ENCODE results near the gene PTMS.

The PTMS gene

GRCh38 chr12:6787309-6787708, 21.1 kb downstream of the PTMS start:
- DNase-seq (ENCODE audit: low read depth in 2 of 2), result no peak

DNA sequence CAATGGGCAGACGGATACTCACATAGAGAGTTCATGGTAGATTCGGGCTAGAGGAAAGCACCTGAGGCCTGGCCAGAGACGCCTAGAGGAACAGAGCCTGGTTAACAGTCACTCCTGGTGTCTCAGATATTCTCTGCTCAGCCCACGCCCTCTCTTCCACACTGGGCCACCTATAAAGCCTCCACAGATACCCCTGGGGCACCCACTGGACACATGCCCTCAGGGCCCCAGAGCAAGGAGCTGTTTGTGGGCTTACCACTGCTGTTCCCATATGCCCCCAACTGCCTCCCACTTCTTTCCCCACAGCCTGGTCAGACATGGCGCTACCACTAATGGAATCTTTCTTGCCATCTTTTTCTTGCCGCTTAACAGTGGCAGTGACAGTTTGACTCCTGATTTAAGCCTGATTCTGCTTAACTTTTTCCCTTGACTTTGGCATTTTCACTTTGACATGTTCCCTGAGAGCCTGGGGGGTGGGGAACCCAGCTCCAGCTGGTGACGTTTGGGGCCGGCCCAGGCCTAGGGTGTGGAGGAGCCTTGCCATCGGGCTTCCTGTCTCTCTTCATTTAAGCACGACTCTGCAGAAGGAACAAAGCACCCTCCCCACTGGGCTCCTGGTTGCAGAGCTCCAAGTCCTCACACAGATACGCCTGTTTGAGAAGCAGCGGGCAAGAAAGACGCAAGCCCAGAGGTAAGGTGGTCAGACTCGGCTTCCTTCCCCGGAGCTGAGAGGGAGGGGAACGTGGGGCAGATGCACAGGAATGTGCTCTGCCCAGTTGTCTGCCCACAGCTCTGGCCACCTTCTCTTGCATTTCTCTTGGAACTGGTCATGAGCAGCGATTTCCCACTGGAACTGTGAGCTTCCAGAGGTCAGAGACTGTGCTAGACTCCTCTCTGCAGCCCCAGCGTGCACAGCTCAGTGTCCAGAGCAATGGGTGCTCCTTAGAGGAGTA, 23.1 kb downstream of the PTMS start, which contains the start of gene CD4:
Gene CD4 (plus strand): TSS at position 557 of the 953 bp plus-strand sequence. CDS start 10,611 bp downstream, outside the sequence.
- no peak for DNase-seq (ENCODE audit: low read depth in 2 of 2)

DNA sequence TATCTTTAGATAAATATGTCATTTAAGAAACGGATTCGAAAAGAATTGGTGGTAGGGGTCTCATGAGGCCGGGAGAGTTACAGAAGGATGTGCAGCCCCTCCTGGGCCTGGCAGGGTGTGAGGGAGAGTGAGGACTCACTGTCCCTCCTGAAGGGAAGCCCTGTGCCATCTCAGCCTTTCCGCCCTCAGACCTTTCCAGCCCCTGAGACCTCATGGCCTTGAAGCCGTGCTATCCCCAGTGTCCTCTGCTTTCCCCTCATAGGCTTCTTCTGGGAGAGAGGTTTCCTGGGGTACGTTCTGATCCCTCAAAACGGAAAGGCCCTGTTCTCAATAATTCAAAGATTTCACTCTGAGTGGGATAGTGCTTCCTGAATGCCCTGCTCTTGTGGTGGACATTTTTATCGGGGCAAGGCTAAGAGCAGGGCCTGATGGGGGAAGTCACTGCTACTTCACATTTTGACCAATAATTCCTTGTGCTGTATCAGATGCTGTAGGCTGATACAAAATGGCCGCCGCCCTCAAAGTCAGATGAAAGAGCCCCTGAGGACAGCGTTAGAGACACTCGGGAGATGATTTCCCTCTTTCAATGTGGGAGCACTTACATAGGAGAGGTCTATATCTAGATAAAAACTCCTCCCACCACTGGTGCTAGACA, 24.5 kb downstream of the PTMS start:
- no peak for DNase-seq (ENCODE audit: low read depth in 2 of 2)

DNA sequence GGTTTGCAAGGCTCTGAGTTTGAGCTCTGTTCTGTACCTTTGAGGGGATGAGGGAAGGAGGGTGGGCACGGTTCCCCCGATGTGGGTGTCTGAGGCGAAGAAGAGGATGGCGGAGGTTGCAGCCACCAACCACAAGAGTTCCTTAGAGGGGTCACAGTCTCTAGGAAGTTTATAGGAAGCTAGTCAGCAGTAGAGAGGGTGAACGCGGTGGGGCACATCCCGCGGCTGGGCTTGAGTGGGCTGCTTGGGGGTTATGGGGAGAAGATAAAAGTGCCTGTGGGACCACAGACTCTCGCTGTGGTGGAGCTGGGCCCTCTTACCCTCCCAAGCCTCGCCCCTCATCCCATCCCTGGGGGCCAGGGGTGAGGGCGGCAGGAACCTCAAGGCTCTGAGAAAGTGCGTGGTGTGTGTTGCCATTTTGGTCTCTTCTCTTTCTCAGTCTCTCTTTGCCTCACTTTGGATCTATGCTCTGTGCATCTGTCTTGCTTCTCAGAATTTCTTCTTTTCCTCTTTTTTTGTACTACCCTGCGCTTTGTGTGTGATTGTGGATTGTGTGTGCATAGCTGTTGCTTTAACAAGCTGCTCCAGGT, 25.9 kb downstream of the PTMS start:
- DNase-seq (ENCODE audit: low read depth in 2 of 2), result no peak

DNA sequence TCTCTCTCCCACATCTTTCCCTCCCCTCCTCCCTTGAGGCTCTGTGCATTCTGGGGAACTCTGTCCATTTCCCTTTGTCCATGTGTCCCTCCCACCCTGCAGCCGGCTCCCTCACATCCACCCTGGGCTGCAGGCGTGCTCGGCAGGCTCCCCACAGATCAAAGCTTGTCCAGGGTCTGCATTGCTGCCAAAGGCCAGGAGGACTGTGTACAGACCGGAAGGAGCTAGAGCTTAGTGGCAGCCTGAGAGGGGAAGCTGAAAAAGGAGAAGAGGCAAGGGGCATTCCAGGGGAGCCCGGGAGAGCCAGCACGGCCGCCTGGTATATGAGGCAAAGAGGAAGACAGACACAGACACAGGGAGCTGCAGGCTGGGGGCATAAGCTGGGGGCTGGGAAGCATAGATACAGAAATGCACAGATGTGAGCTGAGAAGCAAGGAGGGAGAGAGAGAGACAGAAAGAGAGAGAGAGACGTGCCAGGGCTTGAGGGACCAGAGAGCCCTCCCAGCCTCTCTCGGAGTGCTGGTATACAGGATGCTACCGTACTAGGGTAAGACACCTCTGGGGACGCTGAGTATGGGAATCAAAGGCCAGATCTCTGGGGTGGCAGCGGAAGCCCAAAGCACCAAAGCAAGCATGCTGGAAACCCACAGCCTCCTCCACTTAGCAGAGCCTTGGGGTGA, 26.5 kb downstream of the PTMS start:
- DNase-seq (ENCODE audit: low read depth in 2 of 2), result no peak

- no peak for DNase-seq (ENCODE audit: low read depth in 2 of 2)
These were observed 28.9 kb downstream of the PTMS start for GRCh38 chr12:6795088-6795487.

- no peak for DNase-seq (ENCODE audit: low read depth in 2 of 2)
These were observed 30.4 kb downstream of the PTMS start for GRCh38 chr12:6796576-6796975.

DNA sequence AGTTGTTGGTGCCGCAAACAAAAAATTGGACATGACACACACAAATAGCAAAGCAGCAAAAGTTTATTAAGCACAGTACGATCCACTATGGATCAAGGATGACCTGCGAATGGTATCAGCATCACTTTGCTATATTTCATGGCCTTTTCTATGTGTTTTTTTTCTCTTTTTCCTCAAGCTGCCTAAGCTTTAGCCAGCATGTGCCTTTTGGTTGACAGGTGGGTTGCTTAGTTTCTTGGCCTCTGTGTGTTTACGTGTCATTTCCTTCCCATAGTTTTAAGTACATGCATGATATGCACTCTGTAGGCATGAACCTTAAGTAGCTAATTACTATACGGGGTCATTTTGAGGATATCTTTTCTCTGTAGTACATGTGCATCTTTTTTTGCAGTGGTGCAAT, 33.0 kb downstream of the PTMS start:
- DNase-seq (ENCODE audit: low read depth in 2 of 2), result no peak

GRCh38 chr12:6807170-6807569, 41.0 kb downstream of the PTMS start:
- no peak for DNase-seq (ENCODE audit: low read depth in 2 of 2)

- no peak for DNase-seq (ENCODE audit: low read depth in 2 of 2)
These were observed 42.9 kb downstream of the PTMS start for GRCh38 chr12:6809056-6809455.

DNA sequence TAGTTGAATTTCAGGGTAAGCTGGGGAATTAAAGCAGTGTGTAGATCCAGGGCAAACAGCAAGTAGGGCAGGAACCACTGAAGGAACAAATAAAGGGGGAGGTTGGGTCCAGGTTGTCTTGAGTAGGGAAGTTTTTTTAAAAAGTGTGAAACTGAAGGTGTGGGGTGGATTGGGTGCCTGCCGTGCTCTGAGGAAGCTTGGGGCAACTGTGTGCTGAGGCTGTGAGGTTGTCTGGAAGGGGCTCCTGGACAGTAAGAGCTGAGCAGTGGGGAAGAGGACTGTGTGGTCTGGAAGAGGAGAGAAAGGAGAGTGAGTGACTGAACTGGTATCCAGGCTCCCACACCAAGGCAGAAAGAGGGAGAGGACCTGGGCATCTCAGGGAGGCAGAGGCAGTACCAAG, 44.6 kb downstream of the PTMS start:
- DNase-seq (ENCODE audit: low read depth in 2 of 2), result no peak

GRCh38 chr12:6813363-6813762, 47.2 kb downstream of the PTMS start:
- DNase-seq (ENCODE audit: low read depth in 2 of 2), result no peak

DNA sequence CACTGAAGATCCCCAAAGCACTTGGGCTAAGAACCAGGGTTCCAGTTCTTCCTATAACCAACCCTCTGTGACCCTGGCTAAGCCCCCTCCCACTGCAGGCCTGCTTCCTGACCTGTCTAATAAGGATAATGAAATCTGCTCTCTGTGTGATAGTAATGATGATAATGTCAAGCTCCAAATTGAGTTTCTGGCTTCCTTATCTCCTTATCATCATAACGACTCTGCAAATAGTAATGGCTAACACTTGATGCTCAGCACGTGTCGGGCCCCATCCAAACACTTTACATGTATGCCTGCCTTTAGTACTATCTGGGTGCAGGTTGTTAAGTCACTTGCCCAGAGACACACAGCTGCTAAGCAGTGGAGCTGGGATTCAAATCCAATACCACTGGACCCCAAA, 50.4 kb downstream of the PTMS start:
- no peak for DNase-seq (ENCODE audit: low read depth in 2 of 2)

DNA sequence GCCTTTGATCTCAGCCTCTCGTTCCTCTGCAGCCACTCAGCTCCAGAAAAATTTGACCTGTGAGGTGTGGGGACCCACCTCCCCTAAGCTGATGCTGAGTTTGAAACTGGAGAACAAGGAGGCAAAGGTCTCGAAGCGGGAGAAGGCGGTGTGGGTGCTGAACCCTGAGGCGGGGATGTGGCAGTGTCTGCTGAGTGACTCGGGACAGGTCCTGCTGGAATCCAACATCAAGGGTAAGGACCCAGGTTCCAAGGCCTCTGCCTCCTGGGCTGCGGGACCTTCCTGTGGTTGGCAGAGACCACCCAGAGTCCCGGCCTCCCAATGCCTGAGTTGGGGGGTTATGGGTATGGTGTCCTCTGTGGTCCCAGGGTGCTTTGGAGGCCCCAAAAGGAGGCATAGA, 50.9 kb downstream of the PTMS start:
- DNase-seq (ENCODE audit: low read depth in 2 of 2), result no peak

DNA sequence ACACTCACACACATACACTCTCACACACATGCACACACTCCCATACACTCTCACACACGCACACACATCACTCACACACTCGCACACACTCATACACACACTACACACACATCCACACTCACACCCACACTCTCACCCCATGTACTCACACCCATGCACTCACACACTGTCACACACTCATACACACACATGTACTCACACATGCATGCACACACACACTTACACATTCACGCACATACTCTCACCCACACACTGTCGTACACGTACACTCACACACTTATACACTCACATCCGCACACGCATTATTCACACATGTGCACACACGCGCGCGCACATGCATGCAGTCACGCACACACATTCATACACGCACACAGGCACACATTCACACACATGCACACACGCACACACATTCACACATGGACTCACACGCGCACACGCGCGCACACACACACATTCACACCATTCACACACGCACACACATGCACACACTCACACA, 51.5 kb downstream of the PTMS start:
- no peak for DNase-seq (ENCODE audit: low read depth in 2 of 2)

- DNase-seq (ENCODE audit: low read depth in 2 of 2), result no peak
These were observed 52.1 kb downstream of the PTMS start for GRCh38 chr12:6818222-6818621.

DNA sequence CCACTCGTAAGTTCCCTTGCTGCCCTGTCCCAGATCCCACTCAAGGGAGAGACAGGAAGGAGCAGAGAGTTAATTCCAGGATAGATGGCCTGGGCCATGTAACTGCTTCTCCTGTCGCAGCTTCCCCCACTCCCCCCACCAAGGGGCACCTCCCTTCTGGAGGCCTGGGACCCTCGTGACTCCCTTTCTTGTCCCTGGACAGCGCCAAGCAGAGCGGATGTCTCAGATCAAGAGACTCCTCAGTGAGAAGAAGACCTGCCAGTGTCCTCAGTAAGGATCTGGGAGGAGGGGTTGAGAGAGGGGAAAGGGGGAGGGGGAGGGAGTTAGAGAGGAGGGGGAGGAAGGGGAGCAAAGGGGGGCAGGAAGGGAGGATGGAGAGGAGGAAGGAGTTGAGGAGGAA, 52.5 kb downstream of the PTMS start:
- no peak for DNase-seq (ENCODE audit: low read depth in 2 of 2)

- DNase-seq (ENCODE audit: low read depth in 2 of 2), result no peak
These were observed 53.2 kb downstream of the PTMS start for GRCh38 chr12:6819106-6820030.

- no peak for DNase-seq (ENCODE audit: low read depth in 2 of 2)
These were observed 54.0 kb downstream of the PTMS start for GRCh38 chr12:6820166-6820565.

Measured in stimulated activated CD8-positive, alpha-beta memory T cell treated with anti-CD3 and anti-CD28 coated beads, Interleukin-2, amount 100 ng/mL, for 48 hours (primary cell).